HepG2 (cell line): ENCODE measurements around the gene RFX7. TPM values are rescaled to one million over a fixed set of nuclear protein-coding genes. Genes with fewer than 3 reads are reported as not detected.

ENCODE experiments used
- ATAC-seq: fragments of 200-7000 bp; cut with Tn5 transposase; 3 replicates; pipeline ENCODE4 v1.9.1; 2020; ENCODE audit warnings: mild to moderate bottlenecking, moderate library complexity
- BruUV-seq: library from RNA; stranded (reverse); fragments of 400-500 nt; replicated peaks from 2 replicates; lab custom pipeline; 2021; lab: Mats Ljungman, UMichigan
- CTCF ChIA-PET: fragments of 300-600 bp; formaldehyde crosslinking; extraction: SDS; loops from one replicate; lab custom pipeline; 2021; ENCODE audit warnings: low total read pairs, inconsistent platforms, low intra/inter-chr PET ratio; lab: Yijun Ruan, JAX
- POLR2A ChIA-PET: fragments of 350-600 bp; sonication (Branson Sonifier 250); formaldehyde crosslinking; loops from one replicate; lab custom pipeline; 2020; ENCODE audit warnings: antibody characterized with exemption, inconsistent platforms; lab: Yijun Ruan, JAX
- DNase-seq: peaks from one replicate; pipeline ENCODE4 v3.0.0-alpha.2; 2015; ENCODE audit warnings: low spot score
- FAIRE-seq: peaks from 3 replicates; lab custom pipeline; 2011; peaks lifted over from hg19 to GRCh38; lab: Jason Lieb, UNC
- H2AFZ ChIP-seq: one replicate; pipeline ENCODE4 v1.6.1; 2011; ENCODE audit warnings: low read length, inconsistent platforms
- H3K27ac ChIP-seq: fragments of 300-600 bp; 3 replicates; pipeline ENCODE4 v1.8.0; 2011; ENCODE audit warnings: mixed run types, mild to moderate bottlenecking, mixed read lengths, low read length, inconsistent platforms; ENCODE audit not compliant: insufficient read depth; ENCODE audit errors: extremely low read length
- H3K27me3 ChIP-seq, 2 experiments: fragments of 200-600 bp in 1 of 2; 2 replicates in 1 of 2; 3 replicates in 1 of 2; pipeline versions ENCODE4 v1.6.0 to v1.8.0; 2011; ENCODE audit warnings: low read length in 2 of 2, mild to moderate bottlenecking in 2 of 2, moderate library complexity in 2 of 2, inconsistent platforms in 1 of 2; ENCODE audit not compliant: insufficient read depth in 2 of 2, control insufficient read depth in 1 of 2
- H3K36me3 ChIP-seq, 2 experiments: fragments of 200-600 bp in 1 of 2; replicated peaks in 1 of 2; 2 replicates in 1 of 2; 3 replicates in 1 of 2; pipeline versions ENCODE4 v1.5.1 to v1.8.0; 2011; ENCODE audit warnings: low read length in 2 of 2, inconsistent platforms in 1 of 2; ENCODE audit not compliant: insufficient read depth in 2 of 2, control insufficient read depth in 1 of 2
- H3K4me1 ChIP-seq: 2 replicates; pipeline ENCODE4 v1.5.1; 2012; ENCODE audit warnings: low read length, inconsistent platforms; ENCODE audit not compliant: insufficient read depth
- H3K4me2 ChIP-seq: 2 replicates; pipeline ENCODE4 v1.6.0; 2011; ENCODE audit warnings: low read depth, low read length, inconsistent platforms
- H3K4me3 ChIP-seq, 3 experiments: fragments of 200-600 bp in 1 of 3; sonication (generic), shearing (Covaris generic) in 1 of 3; replicated peaks in 1 of 3; 2 replicates each; pipeline ENCODE4 v1.5.1; 2011 to 2016; ENCODE audit warnings: low read length in 3 of 3, inconsistent platforms in 2 of 3, low read depth in 2 of 3, mild to moderate bottlenecking in 2 of 3, control low read depth in 1 of 3, mixed read lengths in 1 of 3; ENCODE audit not compliant: insufficient read depth in 1 of 3
- H3K79me2 ChIP-seq: one replicate; pipeline ENCODE4 v1.6.1; 2011; ENCODE audit warnings: low read length, inconsistent platforms; ENCODE audit not compliant: insufficient read depth
- H3K9ac ChIP-seq: 2 replicates; pipeline ENCODE4 v1.6.0; 2011; ENCODE audit warnings: mild to moderate bottlenecking, low read depth, low read length, inconsistent platforms; ENCODE audit not compliant: insufficient read depth
- H3K9me3 ChIP-seq: 2 replicates; pipeline ENCODE4 v1.5.1; 2012; ENCODE audit warnings: mild to moderate bottlenecking, low read length
- H4K20me1 ChIP-seq: 2 replicates; pipeline ENCODE4 v1.6.0; 2011; ENCODE audit warnings: inconsistent platforms, mild to moderate bottlenecking, low read length, moderate library complexity; ENCODE audit not compliant: insufficient read depth
- AGO1 ChIP-seq: fragments of 200-400 bp; formaldehyde crosslinking; IDR thresholded peaks from 2 replicates; pipeline ENCODE4 v1.6.1; 2017; ENCODE audit warnings: mild to moderate bottlenecking, low read depth, low read length, moderate library complexity; ENCODE audit not compliant: poor library complexity, severe bottlenecking
- ARID3A ChIP-seq: IDR thresholded peaks from 2 replicates; pipeline ENCODE4 v1.6.1; 2012; ENCODE audit warnings: low read depth, low read length, improper control_type of control experiment
- ATF1 ChIP-seq: IDR thresholded peaks from 2 replicates; pipeline ENCODE4 v1.6.1; 2016; ENCODE audit warnings: mild to moderate bottlenecking, control low read depth
- BHLHE40 ChIP-seq: IDR thresholded peaks from 2 replicates; pipeline ENCODE4 v1.6.1; 2011; ENCODE audit warnings: low read length, improper control_type of control experiment
- E2F2 ChIP-seq: sonication (generic); formaldehyde crosslinking; IDR thresholded peaks from 2 replicates; pipeline ENCODE4 v1.4.0; 2020; ENCODE audit warnings: missing genetic modification reagents, borderline replicate concordance
- FLYWCH1 ChIP-seq: sonication (generic); formaldehyde crosslinking; IDR thresholded peaks from 2 replicates; pipeline ENCODE4 v1.8.1; 2023; ENCODE audit warnings: mild to moderate bottlenecking, missing genetic modification reagents
- FOSL1 ChIP-seq: sonication (generic); formaldehyde crosslinking; IDR thresholded peaks from 2 replicates; pipeline ENCODE4 v1.9.0; 2021; ENCODE audit warnings: missing genetic modification reagents, borderline replicate concordance
- ISX ChIP-seq: sonication (generic); formaldehyde crosslinking; conservative IDR thresholded peaks from 2 replicates; pipeline ENCODE4 v1.5.0; 2020; ENCODE audit warnings: missing genetic modification reagents
- KDM1A ChIP-seq: IDR thresholded peaks from 2 replicates; pipeline ENCODE4 v1.6.1; 2016; ENCODE audit warnings: missing compliant biosample characterization
- ZBTB25 ChIP-seq: IDR thresholded peaks from 2 replicates; pipeline ENCODE4 v1.6.1; 2018; ENCODE audit warnings: missing genetic modification reagents
- ZNF30 ChIP-seq: sonication (generic); formaldehyde crosslinking; IDR thresholded peaks from 2 replicates; pipeline ENCODE4 v1.5.0; 2020; ENCODE audit warnings: mild to moderate bottlenecking, missing genetic modification reagents
- ZNF570 ChIP-seq: sonication (generic); formaldehyde crosslinking; IDR thresholded peaks from 2 replicates; pipeline ENCODE4 v1.4.0; 2020; ENCODE audit warnings: mild to moderate bottlenecking, missing genetic modification reagents, borderline replicate concordance
- ZNF574 ChIP-seq: sonication (generic); formaldehyde crosslinking; IDR thresholded peaks from 2 replicates; pipeline ENCODE4 v1.4.0; 2020; ENCODE audit warnings: missing genetic modification reagents
- ZNF629 ChIP-seq: sonication (generic); formaldehyde crosslinking; conservative IDR thresholded peaks from 2 replicates; pipeline ENCODE4 v1.5.0; 2020; ENCODE audit warnings: missing genetic modification reagents
- ZNF766 ChIP-seq: sonication (generic); formaldehyde crosslinking; IDR thresholded peaks from 2 replicates; pipeline ENCODE4 v1.5.0; 2020; ENCODE audit warnings: missing genetic modification reagents, borderline replicate concordance
- in situ Hi-C: cut with HindIII; loops from 2 replicates; pipeline ENCODE4 v1.10.0; 2017; ENCODE audit warnings: low pct_unique_long_range_greater_than_20kb; ENCODE audit not compliant: extremely low pct_ligation_motif_present
- intact Hi-C: fragments of 100-400 bp; cut with micrococcal nuclease; formaldehyde crosslinking; loops from one replicate; pipeline ENCODE4 v1.10.0; 2022; ENCODE audit not compliant: unreplicated experiment
- polyA plus RNA-seq, 8 experiments: library from polyadenylated mRNA; depleted of rRNA in 3 of 8; stranded (reverse) in 7 of 8; unstranded in 1 of 8; fragments of >200 nt; fragmentation: Illumina TruSeq in 4 of 8; extraction: Trizol in 4 of 8; gene quantifications; 2 replicates each; pipeline versions ENCODE4 v1.2.1 to v1.2.3, GENCODE V29; 2011 to 2016; ENCODE audit warnings: low read depth in 4 of 8, missing spikeins in 1 of 8, mixed read lengths in 1 of 8; ENCODE audit not compliant: insufficient read depth in 1 of 8
- total RNA-seq, 5 experiments: library from RNA; depleted of rRNA; stranded (reverse); fragments of >200 nt; fragmentation: Illumina TruSeq; extraction: Trizol; gene quantifications; 2 replicates each; pipeline ENCODE4 v1.2.3, GENCODE V29; 2016; ENCODE audit warnings: low read depth in 1 of 5

The RFX7 gene
- total and polyA plus RNA-seq, 2 of the 13 experiments (the other 11 are each of a cell fraction or from before 2014, with no cell fraction given) = 8.5 to 10.4 TPM

- H3K27ac ChIP-seq = no peak overlapping the region
- POLR2A ChIA-PET = no interaction called here
- peaks cover 11 to 43% of the 10 kb centered on the region in 2 experiments; a peak in 4 of 5 replicates for H3K36me3 ChIP-seq
These were observed 115.6 kb downstream of the RFX7 start for GRCh38 chr15:56128081-56128480.

More at GRCh38 chr15:56128081-56128480, 115.6 kb downstream of the RFX7 start:
- no peak for DNase-seq
- CTCF ChIA-PET = no interaction called here
- TF ChIP-seq ZNF629 (no peak), E2F2 (CRISPR knock-in tag) (no peak), BHLHE40 (no peak), ATF1 (CRISPR knock-in tag) (no peak), ISX (CRISPR knock-in tag) (no peak), FOSL1 (CRISPR knock-in tag) (no peak), ARID3A (no peak), ZNF574 (CRISPR knock-in tag) (no peak), ZBTB25 (no peak), ZNF30 (CRISPR knock-in tag) (no peak), FLYWCH1 (no peak), ZNF766 (CRISPR knock-in tag) (no peak), ZNF570 (CRISPR knock-in tag) (no peak), KDM1A (CRISPR knock-in tag) (no peak), AGO1 (no peak)
- in situ Hi-C loops = no loop called here
- Histone ChIP-seq H2AFZ (no peak overlapping the region), H3K9me3 (peaks cover 8% of the 10 kb centered on the region), H3K4me2 (no peak overlapping the region), H3K27me3 (no peaks in the 10 kb centered on the region; a peak in 1 of 5 replicates), H3K9ac (no peak overlapping the region), H4K20me1 (no peaks in the 10 kb centered on the region), H3K4me1 (no peaks in the 10 kb centered on the region), H3K79me2 (no peaks in the 10 kb centered on the region), H3K4me3 (no peak overlapping the region)
- FAIRE-seq = no peak
- no peak for ATAC-seq
- no TSS peak for BruUV-seq
- intact Hi-C loops = no loop called here
